HG03139 (cell line): ENCODE results near the gene FKBP8.
A peak's percentile ranks its signal among the peaks of the same experiment; 100 is the strongest.
"Not testable (repeated sequence)": the region's sequence is repeated elsewhere in the genome, so short reads cannot be mapped to it uniquely, and the experiment has no call there.

Experiments
- ATAC-seq: cut with Tn5 transposase; IDR thresholded peaks from one replicate; pipeline ENCODE4 v1.9.1; 2021; ENCODE audit not compliant: unreplicated experiment

FKBP8 gene

DNA sequence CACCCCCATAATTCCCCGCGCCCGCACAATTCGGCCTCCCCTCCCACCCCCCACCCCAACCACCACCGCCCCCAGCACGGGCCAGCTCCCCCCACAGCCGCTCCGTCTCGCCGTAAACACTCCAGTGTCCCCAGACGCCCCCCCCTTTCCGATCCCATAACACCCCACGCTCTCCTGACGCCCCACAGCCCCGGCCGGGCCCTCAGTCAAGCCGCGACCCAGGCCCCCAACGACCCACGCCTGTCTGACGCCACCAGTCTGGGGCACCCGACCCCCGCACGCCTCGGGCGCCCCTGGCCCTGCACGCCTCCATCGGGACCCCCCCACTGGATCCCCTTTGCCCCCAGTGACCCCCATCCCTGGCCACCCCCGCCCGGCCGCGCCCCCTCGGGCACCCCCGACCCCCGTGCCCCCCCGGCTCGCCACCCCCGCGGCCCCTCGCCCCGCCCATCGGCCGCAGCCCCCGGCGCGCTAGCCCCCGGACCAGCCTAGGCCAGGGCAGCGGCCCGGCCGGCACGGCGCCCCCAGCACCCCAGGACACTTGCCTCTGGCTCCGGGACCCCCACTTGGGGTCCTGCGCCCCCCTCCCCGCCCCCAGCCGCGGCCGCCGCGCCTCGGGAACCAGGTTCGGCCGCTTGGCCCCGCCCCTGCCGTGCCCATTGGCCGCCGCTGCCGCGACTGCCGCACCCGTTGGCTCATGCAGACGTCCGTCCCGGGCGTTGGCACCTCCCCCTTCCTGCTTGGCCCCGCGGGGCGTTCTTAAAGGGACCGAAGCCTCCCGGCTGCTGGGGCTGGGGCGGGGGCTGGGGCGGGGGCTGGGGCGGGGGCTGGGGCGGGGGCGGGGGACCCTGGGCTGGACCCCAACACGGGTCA is at the start of gene FKBP8:
Gene FKBP8, minus strand, starts transcription at position 633 of the 873 bp plus-strand sequence. CDS start 1,603 bp downstream, outside the sequence.
- ATAC-seq = peak; percentile 87

- not testable (repeated sequence) for ATAC-seq
Measured at GRCh38 chr19:18592732-18593131, 49.4 kb upstream of the FKBP8 start.

GRCh38 chr19:18591735-18592385 is 48.5 kb upstream of the FKBP8 start:
- ATAC-seq = no peak

GRCh38 chr19:18590273-18591272 is 47.2 kb upstream of the FKBP8 start:
- no peak for ATAC-seq

GRCh38 chr19:18589380-18590272 is 46.3 kb upstream of the FKBP8 start:
- peak; percentile 30 for ATAC-seq

- ATAC-seq = peak; percentile 61
Measured at GRCh38 chr19:18588611-18589379, 45.4 kb upstream of the FKBP8 start, which contains the start of gene REX1BD. REX1BD (plus strand) TSS chr19:18588798; CDS start chr19:18588802, 4 bp downstream.

- no peak for ATAC-seq
Measured at GRCh38 chr19:18587962-18588610, 44.7 kb upstream of the FKBP8 start.

DNA sequence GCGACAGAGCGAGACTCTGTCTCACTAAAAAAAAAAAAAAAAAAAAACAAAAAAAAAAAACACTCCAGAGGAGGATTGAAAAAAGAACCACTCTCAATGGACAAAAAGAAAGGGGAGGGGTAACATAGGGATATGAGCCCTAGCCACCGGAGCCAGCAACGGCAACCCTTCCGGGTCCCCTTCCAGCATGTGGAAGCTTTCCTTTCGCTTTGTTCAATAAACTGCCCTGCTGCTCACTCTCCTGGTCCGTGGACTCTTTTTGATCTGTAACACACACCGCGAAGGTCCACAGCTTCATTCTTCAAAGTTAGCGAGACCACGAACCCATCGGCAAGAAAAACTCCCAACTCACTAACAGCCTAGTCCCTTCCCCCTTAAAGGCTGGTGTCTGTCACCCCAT is 44.2 kb upstream of the FKBP8 start:
- no peak for ATAC-seq

- ATAC-seq = no peak
Measured at GRCh38 chr19:18586306-18586705, 42.9 kb upstream of the FKBP8 start.

DNA sequence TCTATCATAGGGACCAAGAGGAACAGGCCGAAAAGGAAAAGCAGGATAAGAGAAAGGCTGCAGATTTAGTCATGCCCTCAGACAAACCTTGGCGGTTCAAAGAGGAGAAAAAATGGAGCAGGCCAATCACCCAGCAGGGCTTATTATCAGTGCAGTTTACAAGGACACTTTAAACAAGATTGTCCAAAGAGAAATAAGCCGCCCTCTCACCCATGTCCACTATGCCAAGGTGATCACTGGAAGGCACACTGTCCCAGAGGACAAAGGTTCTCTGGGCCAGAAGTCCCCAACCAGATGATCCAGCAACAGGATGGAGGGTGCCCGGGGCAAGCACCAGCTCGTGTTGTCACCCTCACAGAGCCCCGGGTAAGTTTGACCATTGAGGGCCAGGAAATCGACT is 36.9 kb upstream of the FKBP8 start:
- no peak for ATAC-seq

DNA sequence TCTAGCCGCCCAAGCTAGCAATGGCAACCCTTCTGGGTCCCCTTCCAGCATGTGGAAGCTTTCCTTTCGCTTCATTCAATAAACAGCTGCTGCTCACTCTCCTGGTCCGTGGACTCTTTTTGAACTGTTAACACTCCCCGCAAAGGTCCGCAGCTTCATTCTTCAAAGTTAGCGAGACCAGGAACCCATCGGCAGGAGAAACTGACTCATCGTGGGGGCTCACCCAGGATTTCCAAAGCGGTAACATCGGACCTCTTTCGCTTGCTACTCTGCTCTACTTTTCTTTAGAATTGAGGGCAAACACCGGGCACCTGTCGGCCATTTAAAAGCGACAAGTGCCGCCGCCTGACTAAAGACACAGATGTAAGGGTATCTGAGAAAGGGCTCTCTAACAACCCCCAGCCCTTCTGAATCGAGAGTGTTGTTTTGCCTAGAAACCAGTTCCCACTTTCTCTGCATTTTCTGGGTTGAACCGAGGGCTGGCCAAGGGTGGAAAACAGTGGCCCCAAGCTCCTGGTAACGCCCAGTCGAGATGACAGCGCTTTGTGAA is 34.1 kb upstream of the FKBP8 start:
- ATAC-seq = no peak

DNA sequence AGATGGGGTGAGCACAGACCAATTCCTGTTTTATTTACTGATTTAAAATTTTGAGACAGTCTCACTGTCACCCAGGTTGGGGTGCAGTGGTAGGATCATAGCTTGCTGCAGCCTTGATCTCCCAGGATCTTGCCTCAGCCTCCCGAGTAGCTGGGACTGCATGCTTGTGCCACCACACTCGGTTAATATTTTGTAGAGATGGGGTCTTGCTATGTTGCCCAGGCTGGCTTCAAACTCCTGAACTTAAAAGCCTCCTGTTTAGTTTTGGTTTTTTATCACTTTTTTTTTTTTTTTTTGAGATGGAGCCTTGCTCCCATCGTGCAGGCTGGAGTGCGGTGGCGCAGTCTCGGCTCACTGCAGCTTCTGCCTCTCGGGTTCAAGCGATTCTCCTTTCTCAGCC is 33.0 kb upstream of the FKBP8 start:
- no peak for ATAC-seq

- ATAC-seq = no peak
Measured at GRCh38 chr19:18574691-18575291, 31.4 kb upstream of the FKBP8 start.

DNA sequence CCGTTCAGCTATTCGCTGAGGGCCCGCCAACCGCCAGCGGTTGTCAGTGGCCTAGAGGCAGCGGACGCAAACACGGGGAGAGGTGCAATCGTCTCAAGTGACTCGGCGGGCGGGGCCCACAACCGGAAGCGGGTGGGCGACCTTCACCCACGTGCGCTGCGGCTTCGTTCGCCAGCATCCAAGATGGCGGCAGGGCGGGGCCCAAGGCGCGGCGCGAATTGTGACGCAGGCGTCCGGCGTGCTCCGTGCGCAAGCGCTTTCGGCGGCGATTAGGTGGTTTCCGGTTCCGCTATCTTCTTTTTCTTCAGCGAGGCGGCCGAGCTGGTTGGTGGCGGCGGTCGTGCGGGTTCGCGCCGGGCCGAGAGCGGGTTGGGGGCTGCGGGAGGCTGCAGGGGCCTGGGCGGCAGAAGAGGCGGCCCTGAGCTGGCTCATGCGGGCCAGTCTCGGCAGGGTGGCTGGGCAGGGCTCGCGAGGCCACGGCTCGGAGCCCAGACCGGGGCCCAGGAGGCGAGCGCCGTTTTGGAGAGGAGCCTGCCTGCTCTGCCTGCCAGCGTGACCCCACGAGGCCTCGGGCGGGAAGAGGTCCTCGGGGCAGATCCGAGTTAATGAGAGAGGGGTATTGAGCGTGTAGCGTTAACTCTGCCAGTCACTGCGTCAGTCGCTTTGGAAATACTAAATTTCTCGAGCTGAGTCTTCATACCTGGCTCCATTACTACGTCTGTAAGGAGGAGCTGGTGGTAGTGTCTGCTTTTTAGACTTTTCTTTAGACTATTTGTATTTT is 28.4 kb upstream of the FKBP8 start, which contains the start of gene UBA52:
Gene UBA52, plus strand, starts transcription at position 294 of the 781 bp plus-strand sequence. CDS start 1,444 bp downstream, outside the sequence.
- peak; percentile 87 for ATAC-seq

DNA sequence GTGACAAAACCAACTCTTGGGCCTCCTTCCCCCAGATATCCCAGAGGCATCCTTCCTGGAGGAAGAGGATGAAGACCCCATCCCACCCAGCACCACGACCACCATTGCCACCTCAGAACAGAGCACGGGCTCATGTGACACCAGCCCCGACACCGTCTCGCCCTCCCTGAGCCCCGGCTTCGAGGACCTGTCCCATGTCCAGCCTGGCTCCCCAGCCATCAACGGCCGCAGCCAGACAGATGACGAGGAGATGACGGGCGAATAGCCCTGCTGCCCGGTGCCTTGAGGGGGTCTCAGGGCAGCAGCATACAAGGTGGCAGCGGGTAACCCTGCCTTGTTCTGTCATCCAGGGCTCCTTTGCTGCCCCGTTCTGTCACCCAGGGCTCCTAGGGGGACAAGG is 25.0 kb upstream of the FKBP8 start:
- no peak for ATAC-seq

DNA sequence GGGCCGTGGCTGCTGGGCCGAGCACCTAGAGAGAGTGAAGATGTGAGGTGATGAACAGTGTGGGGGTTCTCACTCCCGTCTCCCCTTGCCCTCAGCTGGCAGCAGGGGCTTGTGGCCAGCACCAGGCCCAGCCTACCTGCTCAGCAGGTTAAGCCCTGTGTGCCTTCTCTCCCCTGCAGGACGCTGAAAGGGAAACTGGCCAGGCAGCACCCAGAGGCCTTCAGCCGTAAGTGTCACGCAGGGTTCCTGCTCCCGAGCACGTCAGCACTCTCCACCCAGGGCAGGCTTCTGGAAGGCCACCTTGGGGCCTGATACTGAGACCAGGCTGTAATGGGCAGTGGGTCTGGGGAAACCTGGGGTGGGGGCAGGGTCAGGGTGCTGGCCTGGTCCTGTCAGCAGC is 23.6 kb upstream of the FKBP8 start:
- no peak for ATAC-seq

DNA sequence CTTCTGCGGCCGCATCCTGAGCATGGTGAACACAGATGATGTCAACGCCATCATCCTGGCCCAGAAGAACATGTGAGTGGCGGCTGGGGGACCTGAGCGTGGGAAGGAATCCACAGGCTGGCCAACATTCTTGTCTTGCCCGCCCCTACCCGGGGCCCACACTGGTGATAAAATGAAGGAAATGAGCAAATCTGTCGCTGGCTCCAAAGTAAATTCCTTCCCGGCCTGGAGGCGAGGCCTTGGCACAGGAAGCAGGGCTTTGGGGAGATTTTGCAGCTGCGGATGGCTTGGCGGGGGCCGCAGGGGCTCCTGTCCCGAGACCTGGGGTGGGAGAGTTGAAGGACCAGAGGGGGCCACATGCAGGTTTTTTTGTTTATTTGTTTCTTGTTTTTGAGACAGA is 18.7 kb upstream of the FKBP8 start:
- ATAC-seq = no peak
